Colonic mucosa (tissue), 4 donors: Measurements from ENCODE around the gene OPHN1. TPM values are rescaled to one million over a fixed set of nuclear protein-coding genes. Genes with fewer than 3 reads are reported as not detected.

ENCODE experiments used
- DNase-seq: peaks from one replicate; pipeline ENCODE4 v3.0.0-alpha.2; 2020
- H3K27ac ChIP-seq: fragments of 200-600 bp; one replicate; pipeline ENCODE4 v1.8.0; 2021
- H3K27me3 ChIP-seq: fragments of 200-600 bp; one replicate; pipeline ENCODE4 v1.8.0; 2021
- H3K36me3 ChIP-seq: fragments of 200-600 bp; one replicate; pipeline ENCODE4 v1.8.0; 2021
- H3K4me1 ChIP-seq: fragments of 200-600 bp; one replicate; pipeline ENCODE4 v1.8.0; 2021; ENCODE audit warnings: mild to moderate bottlenecking
- H3K4me3 ChIP-seq: fragments of 200-600 bp; one replicate; pipeline ENCODE4 v1.8.0; 2021
- H3K9ac ChIP-seq, 2 donors: one replicate each; pipeline ENCODE4 v1.7.0; 2013; ENCODE audit warnings: control low read depth in 2 of 2, low read depth in 2 of 2, low read length in 2 of 2
- H3K9me3 ChIP-seq: fragments of 200-600 bp; one replicate; pipeline ENCODE4 v1.8.0; 2021
- CTCF ChIP-seq: fragments of 200-600 bp; IDR thresholded peaks from one replicate; pipeline ENCODE4 v1.8.0; 2022; ENCODE audit warnings: antibody characterized with exemption, mild to moderate bottlenecking
- intact Hi-C: fragments of 100-400 bp; cut with DNase I; formaldehyde crosslinking; loops from one replicate; pipeline ENCODE4 v1.14.1; 2022
- total RNA-seq, 2 donors: library from RNA; stranded (reverse); fragmentation: NEBNext Ultra II Directional in 1 of 2; extraction: Animal tissue kit (Norgen Biotek cat#: 25700) in 1 of 2; gene quantifications; one replicate each; pipeline ENCODE4 v1.2.1, GENCODE V29; 2021
- donor health status: healthy.
- donor health status: DM: no; HTN: no; CAD: no.
- donor health status: DM: no; HTN: no; CAD: no.

The OPHN1 gene
- total RNA-seq, 2 donors from 2014 or later = 4.8 to 6.8 TPM

GRCh38 chrX:68043713-68044438, 389.4 kb downstream of the OPHN1 start:
- Histone ChIP-seq H3K4me3 (no peak overlapping the region), H3K4me1 (no peaks in the 10 kb centered on the region)
- intact Hi-C loops = no loop called here

GRCh38 chrX:68041110-68041509, 392.2 kb downstream of the OPHN1 start:
- DNase-seq = no peak

More at GRCh38 chrX:68043713-68044438, 389.4 kb downstream of the OPHN1 start:
- H3K9ac ChIP-seq = no peak overlapping the region
- TF ChIP-seq CTCF = no peak
- no peak for DNase-seq
- H3K27me3 ChIP-seq = no peaks in the 10 kb centered on the region
- no peak overlapping the region for H3K27ac ChIP-seq
- no peaks in the 10 kb centered on the region for H3K9me3 ChIP-seq
- H3K36me3 ChIP-seq = no peaks in the 10 kb centered on the region

GRCh38 chrX:68018248-68019203, 414.8 kb downstream of the OPHN1 start:
- Histone ChIP-seq H3K9me3 (no peaks in the 10 kb centered on the region), H3K27ac (no peak overlapping the region), H3K4me1 (no peaks in the 10 kb centered on the region), H3K27me3 (no peaks in the 10 kb centered on the region), H3K4me3 (no peak overlapping the region), H3K36me3 (no peaks in the 10 kb centered on the region), H3K9ac (no peak overlapping the region)
- no peak for DNase-seq
- intact Hi-C loops = no loop called here
- TF ChIP-seq CTCF = peak; percentile 20

More at GRCh38 chrX:68041110-68041509, 392.2 kb downstream of the OPHN1 start:
- intact Hi-C loops = no loop called here
- Histone ChIP-seq H3K27me3 (no peaks in the 10 kb centered on the region), H3K36me3 (no peaks in the 10 kb centered on the region), H3K9me3 (no peaks in the 10 kb centered on the region), H3K4me3 (no peak overlapping the region), H3K4me1 (no peaks in the 10 kb centered on the region), H3K27ac (no peak overlapping the region), H3K9ac (no peak overlapping the region)
- TF ChIP-seq CTCF = no peak

GRCh38 chrX:67998540-67998939, 434.8 kb downstream of the OPHN1 start:
- no peak overlapping the region for H3K9ac ChIP-seq
- H3K4me3 ChIP-seq = no peak overlapping the region
- no peaks in the 10 kb centered on the region for H3K9me3 ChIP-seq
- no peak overlapping the region for H3K27ac ChIP-seq
- TF ChIP-seq CTCF = no peak
- intact Hi-C loops = no loop called here
- H3K27me3 ChIP-seq = no peaks in the 10 kb centered on the region
- no peaks in the 10 kb centered on the region for H3K36me3 ChIP-seq
- no peaks in the 10 kb centered on the region for H3K4me1 ChIP-seq
- DNase-seq = no peak

Other genes with a start within 250 kb of the OPHN1 start
- 10 to 100 TPM; 44.3 to 58.1 TPM for gene YIPF6, start 65.6 kb upstream of the OPHN1 start, total RNA-seq
- 1 to 10 TPM; 1.6 to 2.3 TPM for gene STARD8, start 214.2 kb upstream of the OPHN1 start, total RNA-seq